HEK293 (cell line): ENCODE results near the gene POGLUT2.

Experiments used
- CTCF ChIA-PET: fragments of 350-600 bp; formaldehyde crosslinking; extraction: SDS; loops from one replicate; lab custom pipeline; 2021; ENCODE audit warnings: antibody characterized with exemption; lab: Yijun Ruan, JAX
- POLR2A ChIA-PET: fragments of 300-600 bp; formaldehyde crosslinking; extraction: SDS; loops from one replicate; lab custom pipeline; 2020; ENCODE audit warnings: antibody characterized with exemption, inconsistent platforms; lab: Yijun Ruan, JAX
- H3K27ac ChIP-seq: fragments of 200-500 bp; sonication (Bioruptor generic); 2 replicates; pipeline ENCODE4 v1.5.1; 2014; ENCODE audit warnings: low read depth, low read length, control low read depth, inconsistent platforms; ENCODE audit errors: extremely low read depth
- H3K36me3 ChIP-seq, 2 experiments: fragments of 200-500 bp in 1 of 2; sonication (Bioruptor generic) in 1 of 2; 1 replicate in 1 of 2; 2 replicates in 1 of 2; pipeline ENCODE4 v1.5.1; 2014 to 2017; ENCODE audit warnings: inconsistent platforms in 2 of 2, low read length in 2 of 2; ENCODE audit not compliant: control insufficient read depth in 2 of 2, insufficient read depth in 1 of 2
- H3K4me1 ChIP-seq: fragments of 200-500 bp; sonication (Bioruptor generic); 2 replicates; pipeline ENCODE4 v1.5.1; 2014; ENCODE audit warnings: mild to moderate bottlenecking, low read length, inconsistent platforms; ENCODE audit not compliant: control insufficient read depth, insufficient read depth
- H3K4me3 ChIP-seq: 2 replicates; pipeline ENCODE4 v1.5.1; 2011; ENCODE audit warnings: low read depth, mild to moderate bottlenecking, control low read depth, low read length, moderate library complexity
- H3K9me3 ChIP-seq: fragments of 200-500 bp; sonication (Bioruptor generic); 2 replicates; pipeline ENCODE4 v1.5.1; 2014; ENCODE audit warnings: low read depth, low read length, inconsistent platforms; ENCODE audit not compliant: control insufficient read depth, insufficient read depth
- ELK4 ChIP-seq: IDR thresholded peaks from 2 replicates; pipeline ENCODE4 v1.6.1; 2011; ENCODE audit warnings: mild to moderate bottlenecking, low read depth, low read length, borderline replicate concordance
- GLIS1 ChIP-seq: fragments of 450-650 bp; formaldehyde crosslinking; IDR thresholded peaks from 2 replicates; pipeline ENCODE4 v1.5.1; 2016; ENCODE audit warnings: missing biosample characterization, missing genetic modification characterization
- HOXC10 ChIP-seq: sonication (generic); formaldehyde crosslinking; IDR thresholded peaks from 2 replicates; pipeline ENCODE4 v1.8.1; 2023; ENCODE audit warnings: mild to moderate bottlenecking, missing genetic modification reagents
- YY2 ChIP-seq: fragments of 450-650 bp; formaldehyde crosslinking; IDR thresholded peaks from 2 replicates; pipeline ENCODE4 v1.5.1; 2016; ENCODE audit warnings: missing biosample characterization, missing genetic modification characterization
- ZBTB49 ChIP-seq: fragments of 450-650 bp; formaldehyde crosslinking; IDR thresholded peaks from 2 replicates; pipeline ENCODE4 v1.5.1; 2016; ENCODE audit warnings: missing biosample characterization, missing genetic modification characterization, low read depth
- ZFP37 ChIP-seq: fragments of 450-650 bp; formaldehyde crosslinking; IDR thresholded peaks from 2 replicates; pipeline ENCODE4 v1.5.1; 2016; ENCODE audit warnings: missing biosample characterization, missing genetic modification characterization
- ZFP41 ChIP-seq: fragments of 450-650 bp; formaldehyde crosslinking; IDR thresholded peaks from 2 replicates; pipeline ENCODE4 v1.5.1; 2016; ENCODE audit warnings: missing biosample characterization, missing genetic modification characterization, borderline replicate concordance
- ZNF157 ChIP-seq: fragments of 450-650 bp; formaldehyde crosslinking; IDR thresholded peaks from 2 replicates; pipeline ENCODE4 v1.5.1; 2016; ENCODE audit warnings: missing biosample characterization, missing genetic modification characterization
- ZNF202 ChIP-seq: fragments of 450-650 bp; formaldehyde crosslinking; IDR thresholded peaks from 2 replicates; pipeline ENCODE4 v1.5.1; 2016; ENCODE audit warnings: missing biosample characterization, missing genetic modification characterization, borderline replicate concordance
- ZNF239 ChIP-seq: fragments of 450-650 bp; formaldehyde crosslinking; IDR thresholded peaks from 2 replicates; pipeline ENCODE4 v1.5.1; 2016; ENCODE audit warnings: missing biosample characterization, missing genetic modification characterization
- ZNF248 ChIP-seq: fragments of 450-650 bp; formaldehyde crosslinking; IDR thresholded peaks from 2 replicates; pipeline ENCODE4 v1.5.1; 2017; ENCODE audit warnings: missing biosample characterization, missing genetic modification characterization
- ZNF274 ChIP-seq, 2 experiments: fragments of 200-500 bp in 1 of 2; fragments of 450-650 bp in 1 of 2; sonication (Bioruptor generic) in 1 of 2; formaldehyde crosslinking in 1 of 2; IDR thresholded peaks; 2 replicates each; pipeline versions ENCODE4 v1.5.1 to v1.6.1; 2014 to 2016; ENCODE audit warnings: borderline replicate concordance in 1 of 2, inconsistent platforms in 1 of 2, low read length in 1 of 2, missing biosample characterization in 1 of 2, missing genetic modification characterization in 1 of 2
- ZNF292 ChIP-seq: fragments of 450-650 bp; formaldehyde crosslinking; IDR thresholded peaks from 2 replicates; pipeline ENCODE4 v1.5.1; 2016; ENCODE audit warnings: low read depth, missing biosample characterization, missing genetic modification characterization, borderline replicate concordance
- ZNF324 ChIP-seq: fragments of 450-650 bp; formaldehyde crosslinking; IDR thresholded peaks from 2 replicates; pipeline ENCODE4 v1.5.1; 2016; ENCODE audit warnings: missing biosample characterization, missing genetic modification characterization
- ZNF341 ChIP-seq: fragments of 450-650 bp; formaldehyde crosslinking; IDR thresholded peaks from 2 replicates; pipeline ENCODE4; 2016; ENCODE audit warnings: low read depth, missing biosample characterization, missing genetic modification characterization
- ZNF501 ChIP-seq: fragments of 450-650 bp; formaldehyde crosslinking; IDR thresholded peaks from 2 replicates; pipeline ENCODE4 v1.5.1; 2016; ENCODE audit warnings: missing biosample characterization, missing genetic modification characterization
- ZNF544 ChIP-seq: fragments of 450-650 bp; formaldehyde crosslinking; IDR thresholded peaks from 2 replicates; pipeline ENCODE4 v1.5.0; 2017; ENCODE audit warnings: missing biosample characterization, missing genetic modification characterization
- ZNF580 ChIP-seq: fragments of 450-650 bp; formaldehyde crosslinking; IDR thresholded peaks from 2 replicates; pipeline ENCODE4 v1.5.1; 2016; ENCODE audit warnings: missing biosample characterization, missing genetic modification characterization
- ZNF623 ChIP-seq: fragments of 450-650 bp; formaldehyde crosslinking; IDR thresholded peaks from 2 replicates; pipeline ENCODE4 v1.5.1; 2016; ENCODE audit warnings: missing biosample characterization, missing genetic modification characterization
- ZNF76 ChIP-seq: fragments of 450-650 bp; formaldehyde crosslinking; IDR thresholded peaks from 2 replicates; pipeline ENCODE4; 2016; ENCODE audit warnings: low read depth, missing biosample characterization, missing genetic modification characterization, borderline replicate concordance
- ZNF768 ChIP-seq: fragments of 450-650 bp; formaldehyde crosslinking; IDR thresholded peaks from 2 replicates; pipeline ENCODE4 v1.5.1; 2018; ENCODE audit warnings: missing biosample characterization, mild to moderate bottlenecking, missing genetic modification characterization
- ZXDB ChIP-seq: fragments of 450-650 bp; formaldehyde crosslinking; IDR thresholded peaks from 2 replicates; pipeline ENCODE4 v1.5.1; 2016; ENCODE audit warnings: missing biosample characterization, missing genetic modification characterization

POGLUT2 gene

GRCh38 chr13:102774591-102775520, 23.9 kb downstream of the POGLUT2 start:
- CTCF ChIA-PET, result interaction anchor here (1.2 kb wide), 1 partner anchor 25 kb away, joined by 3 read pairs; no protein-coding TSS in a partner anchor
- POLR2A ChIA-PET, result interaction anchor here (2.0 to 2.1 kb wide), 2 partner anchors 71 to 178 kb away, joined by 12 to 19 read pairs; partner anchors contain the start of genes ERCC5 and TPP2

GRCh38 chr13:102774214-102774568, 24.6 kb downstream of the POGLUT2 start:
- Histone ChIP-seq H3K36me3 (no peaks in the 10 kb centered on the region), H3K4me3 (no peak overlapping the region; the same call in 1 of the 2 replicates), H3K4me1 (peaks cover 3% of the 10 kb centered on the region; the same call in 1 of the 2 replicates), H3K27ac (no peak overlapping the region; the same call in 1 of the 2 replicates), H3K9me3 (no peaks in the 10 kb centered on the region)
- POLR2A ChIA-PET, result interaction anchor here (0.6 to 2.1 kb wide), 10 partner anchors 25 to 179 kb away, joined by 3 to 19 read pairs (median 4); partner anchors contain the start of genes BIVM, ERCC5, POGLUT2 and TPP2
- TF ChIP-seq ZFP41 (no peak), ZNF580 (no peak), ZNF341 (tag by site-specific recombination) (0 out of 2 replicates have a peak, but pooled peaks have one; percentile 8), ZNF501 (tag by site-specific recombination) (no peak), ZNF248 (no peak), ZNF202 (peak; percentile 41; the same call in 1 of the 2 replicates), ELK4 (no peak), ZBTB49 (no peak), ZNF274 (IDR thresholded peaks at IDR 0.05; ENCODE audit: low read length) (no peak), ZNF274 (tag by site-specific recombination; IDR thresholded peaks at IDR 0.05; ENCODE audit: borderline replicate concordance) (no peak)
- TF ChIP-seq, all 188 proteins: peak for 2
- CTCF ChIA-PET, result interaction anchor here (0.6 to 1.2 kb wide), 2 partner anchors 26 to 142 kb away, joined by 3 read pairs; no protein-coding TSS in a partner anchor

More at GRCh38 chr13:102774591-102775520, 23.9 kb downstream of the POGLUT2 start:
- TF ChIP-seq ZNF544 (tag by site-specific recombination), result no peak
- no peaks in the 10 kb centered on the region for H3K9me3 ChIP-seq
- no peak overlapping the region for H3K27ac ChIP-seq
- H3K4me3 ChIP-seq, result no peak overlapping the region
- no peaks in the 10 kb centered on the region for H3K36me3 ChIP-seq
- peaks cover 3% of the 10 kb centered on the region; the same call in 1 of the 2 replicates for H3K4me1 ChIP-seq

GRCh38 chr13:102773441-102774213, 25.1 kb downstream of the POGLUT2 start, which contains the start of gene TEX30:
Gene TEX30 (minus strand): TSS chr13:102773786. CDS start chr13:102770026, 3,760 bp downstream.
- ChIA-PET POLR2A (interaction anchor here (0.6 to 2.1 kb wide), 11 partner anchors 26 to 181 kb away, joined by 3 to 19 read pairs (median 4); partner anchors contain the start of genes BIVM, ERCC5, POGLUT2 and TPP2), CTCF (interaction anchor here (0.6 kb wide), 1 partner anchor 141 kb away, joined by 3 read pairs; no protein-coding TSS in a partner anchor)
- H3K4me3 ChIP-seq, result peak within 1 kb of the TSS; percentile 71
- H3K36me3 ChIP-seq, result no peaks in the 10 kb centered on the region
- peak within 1 kb of the TSS; percentile 69 for H3K27ac ChIP-seq
- H3K4me1 ChIP-seq, result peaks cover 3% of the 10 kb centered on the region; the same call in 1 of the 2 replicates
- H3K9me3 ChIP-seq, result no peaks in the 10 kb centered on the region
- TF ChIP-seq ZNF623 (tag by site-specific recombination) (no peak), HOXC10 (CRISPR knock-in tag) (0 out of 2 replicates have a peak, but pooled peaks have one; percentile 61), YY2 (tag by site-specific recombination) (no peak), GLIS1 (tag by site-specific recombination) (0 out of 2 replicates have a peak, but pooled peaks have one; percentile 8), ZXDB (peak; percentile 18), ZNF292 (tag by site-specific recombination) (no peak), ZNF768 (tag by site-specific recombination) (no peak), ZNF76 (tag by site-specific recombination) (peak; percentile 87), ZNF324 (tag by site-specific recombination) (no peak), ZFP37 (0 out of 2 replicates have a peak, but pooled peaks have one; percentile 41), ZNF239 (tag by site-specific recombination) (no peak), ZNF157 (tag by site-specific recombination) (no peak)
